ENCODE data around the gene MAGI1.

DNA sequence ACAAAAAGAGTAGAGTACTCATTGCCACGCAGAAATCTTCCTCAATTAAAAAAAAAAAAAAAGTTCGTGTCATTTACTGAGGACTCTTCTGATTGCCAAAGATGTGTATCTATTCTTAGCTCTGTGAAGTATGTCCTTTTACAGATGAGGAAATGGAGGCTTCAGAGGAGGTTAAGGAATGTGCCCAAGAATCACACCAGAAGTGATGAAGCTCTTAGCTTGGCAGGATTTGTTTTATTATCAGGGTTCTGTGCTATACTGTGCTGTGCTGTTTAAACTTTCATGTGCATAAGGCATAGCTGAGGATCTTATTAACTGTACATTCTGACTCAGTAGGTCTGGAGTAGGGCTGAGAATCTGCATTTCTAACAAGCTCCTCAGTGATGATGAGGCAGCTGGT, 685.8 kb downstream of the MAGI1 start:
- no peak for TF ChIP-seq CTCF (IDR thresholded peaks at IDR 0.05)
- no peak for TF ChIP-seq POLR2A (IDR thresholded peaks at IDR 0.05)

Measured in breast epithelium (tissue), 3 donors.